Immature natural killer cell (primary cell): ENCODE data around the gene NTN4. TPM values are rescaled to one million over a fixed set of nuclear protein-coding genes. Genes with fewer than 3 reads are reported as not detected.
"Not testable (repeated sequence)": the region's sequence is repeated elsewhere in the genome, so short reads cannot be mapped to it uniquely, and the experiment has no call there.

Source experiments
- DNase-seq, 3 donors: peaks; one replicate each; pipeline ENCODE4 v3.0.0; 2022; ENCODE audit warnings: mixed read lengths in 1 of 3
- H3K27ac Mint-ChIP-seq, 6 donors: one replicate each; pipeline ENCODE4 v1.8.0; 2020; ENCODE audit warnings: mixed read lengths in 6 of 6, mild to moderate bottlenecking in 5 of 6, inconsistent platforms in 4 of 6, moderate library complexity in 3 of 6
- H3K27me3 Mint-ChIP-seq, 3 donors: one replicate each; pipeline ENCODE4 v1.8.0; 2020 to 2021; ENCODE audit warnings: low read depth in 3 of 3, mild to moderate bottlenecking in 3 of 3, mixed read lengths in 3 of 3, moderate library complexity in 3 of 3, inconsistent platforms in 1 of 3
- H3K36me3 Mint-ChIP-seq, 3 donors: one replicate each; pipeline ENCODE4 v1.8.0; 2020; ENCODE audit warnings: mixed read lengths in 3 of 3, inconsistent platforms in 2 of 3, mild to moderate bottlenecking in 2 of 3
- H3K4me1 Mint-ChIP-seq, 2 donors: one replicate each; pipeline ENCODE4 v1.8.0; 2020; ENCODE audit warnings: inconsistent platforms in 2 of 2, mild to moderate bottlenecking in 2 of 2, mixed read lengths in 2 of 2, moderate library complexity in 1 of 2
- H3K4me3 Mint-ChIP-seq, 5 donors: one replicate each; pipeline ENCODE4 v1.8.0; 2020; ENCODE audit warnings: mild to moderate bottlenecking in 5 of 5, mixed read lengths in 5 of 5, inconsistent platforms in 3 of 5, moderate library complexity in 3 of 5
- H3K9me3 Mint-ChIP-seq, 6 donors: one replicate each; pipeline ENCODE4 v1.8.0; 2020; ENCODE audit warnings: mild to moderate bottlenecking in 6 of 6, mixed read lengths in 6 of 6, inconsistent platforms in 4 of 6, moderate library complexity in 3 of 6
- polyA plus RNA-seq, 3 donors: library from polyadenylated mRNA; unstranded; fragments of 300-500 nt; fragmentation: Illumina TruSeq; gene quantifications; one replicate each; pipeline ENCODE4 v1.2.3, GENCODE V29; 2021

NTN4 gene
- polyA plus RNA-seq, 3 donors from 2014 or later = not detected

- H3K27ac Mint-ChIP-seq = no peak overlapping the region
- no peak overlapping the region for H3K4me3 Mint-ChIP-seq
- H3K36me3 Mint-ChIP-seq = no peaks in the 10 kb centered on the region
- peaks cover 0 to 7% (median 0%) of the 10 kb centered on the region in 6 donors for H3K9me3 Mint-ChIP-seq
- H3K4me1 Mint-ChIP-seq = no peaks in the 10 kb centered on the region
- peaks cover 0 to 4% (median 4%) of the 10 kb centered on the region in 3 donors for H3K27me3 Mint-ChIP-seq
- DNase-seq = no peak
Measured at GRCh38 chr12:95701275-95701674, 89.3 kb downstream of the NTN4 start.

- Mint-ChIP-seq H3K9me3 (peaks cover 0 to 7% (median 0%) of the 10 kb centered on the region in 6 donors), H3K36me3 (no peaks in the 10 kb centered on the region), H3K4me1 (no peaks in the 10 kb centered on the region), H3K27me3 (peaks cover 0 to 4% (median 4%) of the 10 kb centered on the region in 3 donors), H3K27ac (no peak overlapping the region), H3K4me3 (peak overlapping the region in 1 of 5 donors; percentile 20)
- peak in 1 of 3 donors; percentile 0 for DNase-seq
Measured at GRCh38 chr12:95700316-95700785, 90.2 kb downstream of the NTN4 start.

- no peaks in the 10 kb centered on the region for H3K4me1 Mint-ChIP-seq
- peaks cover 0 to 4% (median 4%) of the 10 kb centered on the region in 3 donors for H3K27me3 Mint-ChIP-seq
- no peak overlapping the region for H3K27ac Mint-ChIP-seq
- H3K4me3 Mint-ChIP-seq = no peak overlapping the region
- H3K9me3 Mint-ChIP-seq = peaks cover 0 to 7% (median 0%) of the 10 kb centered on the region in 6 donors
- no peak for DNase-seq
- no peaks in the 10 kb centered on the region for H3K36me3 Mint-ChIP-seq
Measured at GRCh38 chr12:95699579-95699978, 91.0 kb downstream of the NTN4 start.

- Mint-ChIP-seq H3K27me3 (peaks cover 0 to 1% (median 0%) of the 10 kb centered on the region in 3 donors), H3K27ac (no peak overlapping the region), H3K36me3 (peaks cover 0 to 3% (median 0%) of the 10 kb centered on the region in 3 donors), H3K4me1 (no peaks in the 10 kb centered on the region), H3K4me3 (no peak overlapping the region), H3K9me3 (peaks cover 0 to 7% (median 0%) of the 10 kb centered on the region in 6 donors)
- DNase-seq = no peak
Measured at GRCh38 chr12:95694136-95694535, 96.4 kb downstream of the NTN4 start.

- DNase-seq = no peak
- no peak overlapping the region for H3K27ac Mint-ChIP-seq
Measured at GRCh38 chr12:95693689-95694088, 96.9 kb downstream of the NTN4 start.

GRCh38 chr12:95690861-95691635 lies 99.5 kb downstream of the NTN4 start:
- Mint-ChIP-seq H3K4me1 (no peaks in the 10 kb centered on the region), H3K27me3 (peaks cover 0 to 4% (median 0%) of the 10 kb centered on the region in 3 donors), H3K9me3 (no peaks in the 10 kb centered on the region), H3K36me3 (peaks cover 0 to 3% (median 0%) of the 10 kb centered on the region in 3 donors), H3K27ac (no peak overlapping the region), H3K4me3 (no peak overlapping the region)
- DNase-seq = no peak

More at GRCh38 chr12:95693689-95694088, 96.9 kb downstream of the NTN4 start:
- Mint-ChIP-seq H3K4me1 (no peaks in the 10 kb centered on the region), H3K9me3 (peaks cover 0 to 5% (median 0%) of the 10 kb centered on the region in 6 donors), H3K36me3 (peaks cover 0 to 3% (median 0%) of the 10 kb centered on the region in 3 donors), H3K4me3 (no peak overlapping the region), H3K27me3 (peaks cover 0 to 1% (median 0%) of the 10 kb centered on the region in 3 donors)

GRCh38 chr12:95687937-95688336 lies 102.6 kb downstream of the NTN4 start:
- no peaks in the 10 kb centered on the region for H3K4me1 Mint-ChIP-seq
- no peak for DNase-seq
- no peak overlapping the region for H3K27ac Mint-ChIP-seq
- peaks cover 0 to 4% (median 0%) of the 10 kb centered on the region in 3 donors for H3K27me3 Mint-ChIP-seq
- H3K36me3 Mint-ChIP-seq = peaks cover 0 to 2% (median 0%) of the 10 kb centered on the region in 3 donors
- no peak overlapping the region for H3K4me3 Mint-ChIP-seq
- no peaks in the 10 kb centered on the region for H3K9me3 Mint-ChIP-seq

- no peak for DNase-seq
- H3K4me1 Mint-ChIP-seq = no peaks in the 10 kb centered on the region
- H3K9me3 Mint-ChIP-seq = peaks cover 0 to 7% (median 0%) of the 10 kb centered on the region in 6 donors
- no peaks in the 10 kb centered on the region for H3K36me3 Mint-ChIP-seq
- H3K4me3 Mint-ChIP-seq = no peak overlapping the region
- H3K27me3 Mint-ChIP-seq = peaks cover 0 to 3% (median 3%) of the 10 kb centered on the region in 3 donors
- H3K27ac Mint-ChIP-seq = no peak overlapping the region
Measured at GRCh38 chr12:95683418-95683817, 107.1 kb downstream of the NTN4 start.

- DNase-seq = no peak
- Mint-ChIP-seq H3K4me3 (no peak overlapping the region), H3K4me1 (no peaks in the 10 kb centered on the region), H3K36me3 (peaks cover 0 to 5% (median 0%) of the 10 kb centered on the region in 3 donors), H3K27ac (no peak overlapping the region), H3K27me3 (peaks cover 0 to 3% (median 2%) of the 10 kb centered on the region in 3 donors), H3K9me3 (peaks cover 0 to 7% (median 3%) of the 10 kb centered on the region in 6 donors)
Measured at GRCh38 chr12:95681210-95681765, 109.3 kb downstream of the NTN4 start.

- Mint-ChIP-seq H3K4me3 (no peak overlapping the region), H3K27me3 (peaks cover 0 to 3% (median 0%) of the 10 kb centered on the region in 3 donors), H3K9me3 (peaks cover 0 to 7% (median 3%) of the 10 kb centered on the region in 6 donors), H3K36me3 (peaks cover 0 to 5% (median 0%) of the 10 kb centered on the region in 3 donors), H3K4me1 (no peaks in the 10 kb centered on the region), H3K27ac (no peak overlapping the region)
- DNase-seq = no peak
Measured at GRCh38 chr12:95678684-95679083, 111.9 kb downstream of the NTN4 start.

GRCh38 chr12:95677782-95678181 lies 112.8 kb downstream of the NTN4 start:
- not testable (repeated sequence) for H3K36me3 Mint-ChIP-seq, DNase-seq, H3K9me3 Mint-ChIP-seq, H3K4me1 Mint-ChIP-seq, H3K27ac Mint-ChIP-seq, H3K4me3 Mint-ChIP-seq, H3K27me3 Mint-ChIP-seq

- DNase-seq = no peak
- no peak overlapping the region for H3K27ac Mint-ChIP-seq
- H3K36me3 Mint-ChIP-seq = peaks cover 0 to 5% (median 0%) of the 10 kb centered on the region in 3 donors
- no peaks in the 10 kb centered on the region for H3K4me1 Mint-ChIP-seq
- H3K9me3 Mint-ChIP-seq = peaks cover 0 to 6% (median 3%) of the 10 kb centered on the region in 6 donors
- H3K4me3 Mint-ChIP-seq = no peak overlapping the region
- H3K27me3 Mint-ChIP-seq = peaks cover 0 to 3% (median 3%) of the 10 kb centered on the region in 3 donors
Measured at GRCh38 chr12:95674631-95675030, 115.9 kb downstream of the NTN4 start.

GRCh38 chr12:95674163-95674562 lies 116.4 kb downstream of the NTN4 start:
- H3K9me3 Mint-ChIP-seq = peaks cover 0 to 6% (median 1%) of the 10 kb centered on the region in 6 donors
- no peaks in the 10 kb centered on the region for H3K4me1 Mint-ChIP-seq
- H3K27me3 Mint-ChIP-seq = peaks cover 0 to 3% (median 0%) of the 10 kb centered on the region in 3 donors
- no peak overlapping the region for H3K4me3 Mint-ChIP-seq
- no peak for DNase-seq
- peaks cover 0 to 5% (median 0%) of the 10 kb centered on the region in 3 donors for H3K36me3 Mint-ChIP-seq
- H3K27ac Mint-ChIP-seq = no peak overlapping the region

GRCh38 chr12:95673576-95673975 lies 117.0 kb downstream of the NTN4 start:
- H3K36me3 Mint-ChIP-seq = peaks cover 0 to 5% (median 0%) of the 10 kb centered on the region in 3 donors
- peaks cover 0 to 6% (median 2%) of the 10 kb centered on the region in 6 donors for H3K9me3 Mint-ChIP-seq
- H3K27ac Mint-ChIP-seq = no peak overlapping the region
- H3K4me3 Mint-ChIP-seq = no peak overlapping the region
- peaks cover 0 to 3% (median 0%) of the 10 kb centered on the region in 3 donors for H3K27me3 Mint-ChIP-seq
- no peaks in the 10 kb centered on the region for H3K4me1 Mint-ChIP-seq
- no peak for DNase-seq
